Measurements from ENCODE around the gene ZBTB5.

Gene ZBTB5

DNA sequence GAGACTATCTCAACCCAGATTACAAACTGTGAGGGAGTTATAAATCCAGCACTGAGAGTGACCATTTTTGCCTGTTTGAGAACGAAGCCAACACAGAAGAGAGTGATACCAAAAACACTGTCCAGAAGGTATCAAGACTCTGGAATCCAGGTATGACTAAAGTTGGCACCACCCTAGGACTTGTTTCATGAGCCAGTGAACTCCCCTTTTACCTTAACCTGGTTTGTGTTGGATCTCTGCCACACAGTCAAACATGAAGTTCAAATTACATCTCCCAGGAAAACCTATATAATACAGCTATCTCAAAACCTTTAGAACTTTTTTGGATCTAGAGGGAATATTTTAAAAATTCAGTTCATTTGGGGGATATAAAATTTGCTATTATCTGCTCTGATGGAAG lies 11.4 kb downstream of the ZBTB5 start:
- DNase-seq (ENCODE audit: extremely low read depth in 1 of 2, low read depth in 1 of 2): no peak

DNA sequence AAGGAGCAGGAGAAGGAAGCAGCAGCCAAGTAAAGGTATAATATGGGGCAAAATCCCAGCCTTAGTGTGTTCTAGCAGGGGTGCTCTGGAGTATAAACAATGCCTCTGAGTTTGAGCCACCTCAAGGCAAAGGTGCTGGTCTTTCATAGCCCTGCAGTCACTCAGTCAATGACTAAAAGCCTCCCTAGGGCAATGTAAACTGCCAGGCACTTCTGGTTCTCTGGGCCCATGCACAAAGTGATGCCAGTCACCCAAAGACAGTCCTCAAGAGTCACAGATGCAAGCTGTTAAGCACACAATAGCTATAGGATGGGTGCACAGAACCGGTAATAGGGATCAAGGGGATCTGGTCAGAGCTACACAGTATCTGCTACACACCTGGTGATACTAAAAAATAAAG lies 12.6 kb downstream of the ZBTB5 start:
- no peak for DNase-seq (ENCODE audit: extremely low read depth in 1 of 2, low read depth in 1 of 2)

GRCh38 chr9:37451628-37452027 lies 13.6 kb downstream of the ZBTB5 start:
- no peak for DNase-seq (ENCODE audit: extremely low read depth in 1 of 2, low read depth in 1 of 2)

- no peak for DNase-seq (ENCODE audit: extremely low read depth in 1 of 2, low read depth in 1 of 2)
These were observed 15.2 kb downstream of the ZBTB5 start for GRCh38 chr9:37449862-37450632.

DNA sequence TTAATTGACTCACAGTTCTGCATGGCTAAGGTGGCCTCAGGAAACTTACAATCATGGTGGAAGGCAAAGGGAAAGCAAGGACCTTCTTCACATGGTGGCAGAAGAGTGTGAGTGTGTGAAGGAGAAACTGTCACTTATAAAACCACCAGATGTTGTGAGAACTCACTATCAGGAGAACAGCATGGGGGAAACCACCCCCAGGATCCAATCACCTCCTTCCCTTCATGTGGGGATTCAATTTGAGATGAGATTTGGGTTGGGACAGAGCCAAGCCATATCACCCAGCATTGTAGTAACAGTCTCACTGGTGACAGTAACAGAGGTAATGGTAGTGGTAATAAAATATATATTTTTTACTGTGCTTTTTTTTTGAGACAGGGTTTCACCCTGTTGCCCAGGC lies 18.1 kb downstream of the ZBTB5 start:
- DNase-seq (ENCODE audit: extremely low read depth in 1 of 2, low read depth in 1 of 2): no peak

- DNase-seq (ENCODE audit: extremely low read depth in 1 of 2, low read depth in 1 of 2): no peak
These were observed 18.8 kb downstream of the ZBTB5 start for GRCh38 chr9:37446401-37446800.

- no peak for DNase-seq (ENCODE audit: extremely low read depth in 1 of 2, low read depth in 1 of 2)
These were observed 19.4 kb downstream of the ZBTB5 start for GRCh38 chr9:37445832-37446231.

DNA sequence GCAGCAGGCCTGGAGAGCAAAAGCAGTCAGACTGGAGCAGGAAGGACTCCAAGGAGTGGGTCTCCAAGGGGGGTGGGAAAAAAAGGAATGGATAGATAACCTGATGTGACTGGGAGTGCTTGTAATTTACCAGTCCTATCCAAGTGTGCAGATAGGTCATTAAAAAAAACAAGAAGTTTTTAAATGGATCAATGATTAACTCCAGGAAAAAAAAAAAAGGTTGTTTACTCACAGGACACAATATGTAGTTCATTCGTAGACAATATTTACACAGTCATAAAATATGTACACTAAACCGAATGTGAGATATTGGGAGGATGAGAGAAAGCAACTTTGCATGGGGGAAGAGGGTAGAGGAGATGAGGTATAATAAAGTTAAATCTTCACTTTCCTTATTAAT lies 20.4 kb downstream of the ZBTB5 start:
- no peak for DNase-seq (ENCODE audit: extremely low read depth in 1 of 2, low read depth in 1 of 2)

DNA sequence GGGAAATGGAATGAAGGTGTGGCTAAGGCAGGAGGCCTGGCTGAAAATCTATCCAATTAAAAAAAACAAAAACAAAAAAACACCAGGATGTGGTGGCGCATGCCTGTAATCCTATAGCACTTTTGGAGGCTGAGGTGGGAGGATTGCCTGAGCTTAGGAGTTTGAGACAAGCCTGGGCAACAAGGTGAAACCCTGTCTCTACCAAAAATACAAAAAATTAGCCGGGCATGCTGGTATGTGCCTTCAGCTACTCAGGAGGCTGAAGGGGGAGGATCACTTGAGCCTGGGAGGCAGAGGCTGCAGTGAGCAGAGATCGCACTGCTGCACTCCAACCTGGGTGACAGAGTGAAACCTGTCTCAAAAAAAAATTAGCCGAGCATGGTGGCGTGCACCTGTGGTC lies 21.7 kb downstream of the ZBTB5 start:
- no peak for DNase-seq (ENCODE audit: extremely low read depth in 1 of 2, low read depth in 1 of 2)

DNA sequence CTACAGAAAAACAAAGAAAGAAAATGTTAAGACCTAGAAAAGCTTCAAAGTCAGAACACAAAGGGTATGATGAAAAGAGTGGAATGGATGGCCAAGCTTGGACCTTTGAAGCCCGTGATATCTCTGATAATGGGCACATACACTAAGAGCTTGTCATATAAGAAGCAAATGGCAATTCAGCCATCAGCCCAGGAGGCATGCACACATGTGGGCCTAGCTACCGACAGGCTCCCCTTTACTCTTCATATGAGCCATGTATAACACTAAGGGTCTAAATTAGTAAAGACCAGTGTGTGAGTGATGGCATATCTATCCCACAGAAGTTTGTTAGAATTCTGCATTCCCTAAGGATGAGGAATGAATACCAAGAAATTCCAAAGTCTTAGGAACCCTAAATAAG lies 22.7 kb downstream of the ZBTB5 start:
- no peak for DNase-seq (ENCODE audit: extremely low read depth in 1 of 2, low read depth in 1 of 2)

- no peak for DNase-seq (ENCODE audit: extremely low read depth in 1 of 2, low read depth in 1 of 2)
These were observed 23.4 kb downstream of the ZBTB5 start for GRCh38 chr9:37441776-37442370.

- no peak for DNase-seq (ENCODE audit: extremely low read depth in 1 of 2, low read depth in 1 of 2)
These were observed 26.9 kb downstream of the ZBTB5 start for GRCh38 chr9:37438359-37438758.

GRCh38 chr9:37437621-37438020 lies 27.6 kb downstream of the ZBTB5 start:
- DNase-seq (ENCODE audit: extremely low read depth in 1 of 2, low read depth in 1 of 2): no peak

DNA sequence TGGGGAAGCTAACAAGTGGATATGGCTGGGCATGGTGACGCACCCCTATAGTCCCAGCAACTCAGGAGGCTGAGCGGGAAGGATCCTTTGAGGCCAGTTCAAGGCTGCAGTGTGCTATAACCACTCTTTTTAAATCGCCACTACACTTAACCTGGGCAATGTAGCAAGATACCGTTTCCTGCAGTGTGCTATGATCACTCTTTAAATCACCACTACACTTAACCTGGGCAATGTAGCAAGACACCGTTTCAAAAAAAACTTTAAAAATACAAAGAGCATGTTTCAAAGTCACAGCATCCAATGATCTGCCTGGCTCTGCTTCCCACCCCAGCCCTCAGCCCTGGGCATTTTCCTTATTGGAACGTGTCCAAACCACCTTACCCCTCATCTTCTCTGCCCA lies 28.2 kb downstream of the ZBTB5 start:
- no peak for DNase-seq (ENCODE audit: extremely low read depth in 1 of 2, low read depth in 1 of 2)

DNA sequence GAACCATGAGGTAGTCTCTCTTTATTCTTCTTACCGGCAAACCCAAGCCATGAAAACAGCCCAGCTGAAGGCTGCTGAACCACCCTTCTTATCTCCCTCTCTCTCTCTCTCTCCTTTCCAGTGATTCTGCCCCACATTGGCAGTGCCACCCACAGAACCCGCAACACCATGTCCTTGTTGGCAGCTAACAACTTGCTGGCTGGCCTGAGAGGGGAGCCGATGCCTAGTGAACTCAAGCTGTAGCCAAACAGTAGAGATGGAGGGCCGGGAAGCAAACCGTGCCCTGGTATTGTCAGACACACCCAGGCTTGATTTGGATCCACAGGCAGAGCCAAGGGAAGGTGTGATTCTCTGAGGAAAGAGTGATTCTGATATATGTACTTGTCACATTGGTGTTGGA lies 28.7 kb downstream of the ZBTB5 start:
- no peak for DNase-seq (ENCODE audit: extremely low read depth in 1 of 2, low read depth in 1 of 2)

DNA sequence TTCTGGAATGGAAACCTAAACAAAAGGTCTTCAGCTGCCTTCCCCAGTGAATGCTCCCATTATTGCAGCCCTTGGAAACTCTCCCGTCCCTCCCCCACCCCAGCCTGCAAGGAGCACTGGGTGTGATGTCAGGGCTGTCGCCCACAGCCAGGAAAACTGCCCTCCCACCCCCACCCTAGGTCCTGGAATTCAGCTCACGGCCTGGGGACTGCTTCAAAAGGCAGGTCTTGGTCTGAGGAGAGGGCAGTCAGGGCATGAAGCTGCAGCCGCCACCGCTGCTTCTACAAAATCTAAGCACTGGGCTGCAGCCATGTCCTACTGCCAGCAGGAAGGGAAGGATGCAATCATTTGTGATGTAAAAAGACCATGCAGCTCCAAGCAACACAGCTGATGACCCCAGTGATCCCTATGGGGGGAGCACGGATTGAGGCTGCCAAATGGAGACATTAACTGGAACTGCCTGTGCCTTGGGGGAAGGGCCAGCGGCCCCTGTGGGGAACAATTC lies 31.3 kb downstream of the ZBTB5 start:
- no peak for DNase-seq (ENCODE audit: extremely low read depth in 1 of 2, low read depth in 1 of 2)

- no peak for DNase-seq (ENCODE audit: extremely low read depth in 1 of 2, low read depth in 1 of 2)
These were observed 33.2 kb downstream of the ZBTB5 start for GRCh38 chr9:37432020-37432419.

GRCh38 chr9:37430841-37431597 lies 34.2 kb downstream of the ZBTB5 start:
- no peak for DNase-seq (ENCODE audit: extremely low read depth in 1 of 2, low read depth in 1 of 2)

DNA sequence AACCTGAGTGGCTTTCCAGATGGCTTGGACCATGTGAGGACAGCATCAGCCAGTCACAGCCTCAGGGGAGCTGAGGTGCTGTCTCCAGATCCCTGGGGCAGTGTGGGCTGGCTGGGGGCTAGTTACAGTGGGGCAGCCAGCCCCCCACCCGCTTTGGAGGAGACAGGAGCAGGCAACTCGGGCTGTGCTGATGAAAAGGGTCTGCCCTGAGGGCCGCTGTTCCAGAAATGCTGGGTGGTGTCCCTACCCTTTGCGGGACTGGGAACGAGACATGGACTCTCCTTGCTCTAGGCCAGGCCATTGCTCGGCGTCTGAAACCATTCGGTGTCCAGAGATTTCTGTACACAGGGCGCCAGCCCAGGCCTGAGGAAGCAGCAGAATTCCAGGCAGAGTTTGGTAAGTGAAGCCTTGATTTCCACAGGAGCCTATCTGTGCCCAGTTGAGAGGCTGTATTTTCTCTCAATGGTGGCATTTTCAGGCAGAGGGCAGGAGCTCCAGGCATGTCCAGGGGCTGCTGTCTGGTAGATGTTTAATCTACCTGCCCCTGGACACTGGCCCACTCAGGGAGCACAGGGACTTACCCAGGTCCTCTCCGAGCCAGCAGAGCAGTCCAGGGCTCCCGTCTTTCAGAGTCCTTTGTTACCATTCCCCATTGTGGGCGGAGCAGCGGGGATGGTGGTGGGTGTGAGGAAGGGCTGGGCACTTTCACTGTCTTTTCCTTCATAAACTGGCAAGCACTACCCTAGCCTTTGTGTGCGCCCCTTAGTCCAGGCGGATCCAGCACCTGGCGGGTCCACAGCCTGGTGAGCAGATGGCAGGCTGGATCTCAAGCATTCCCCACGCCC lies 35.6 kb downstream of the ZBTB5 start:
- no peak for DNase-seq (ENCODE audit: extremely low read depth in 1 of 2, low read depth in 1 of 2)

GRCh38 chr9:37428345-37428744 lies 36.9 kb downstream of the ZBTB5 start:
- DNase-seq (ENCODE audit: extremely low read depth in 1 of 2, low read depth in 1 of 2): no peak

DNA sequence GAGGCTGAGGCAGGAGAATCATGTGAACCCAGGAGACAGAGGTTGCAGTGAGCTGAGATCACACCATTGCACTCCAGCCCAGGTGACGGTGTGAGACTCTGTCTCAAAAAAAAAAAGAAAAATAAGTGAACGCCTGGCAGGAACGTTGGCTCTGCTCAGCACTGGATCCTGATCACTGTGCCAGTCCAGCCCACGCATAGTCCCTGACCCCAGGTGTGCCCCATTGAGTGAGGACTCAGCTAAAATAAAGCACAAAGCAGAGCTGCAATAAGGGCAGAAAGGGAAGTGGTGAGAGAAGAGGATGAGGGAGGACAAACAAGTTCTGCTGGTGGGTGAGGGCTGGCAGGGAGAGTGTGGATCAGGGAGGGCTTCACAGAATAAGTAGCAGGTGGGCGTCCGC lies 38.4 kb downstream of the ZBTB5 start:
- DNase-seq (ENCODE audit: extremely low read depth in 1 of 2, low read depth in 1 of 2): no peak
